Glomerular endothelial cell (primary cell): ENCODE results near the gene TRIM50. TPM values are rescaled to one million over a fixed set of nuclear protein-coding genes. Genes with fewer than 3 reads are reported as not detected.
"Not testable (repeated sequence)": the region's sequence is repeated elsewhere in the genome, so short reads cannot be mapped to it uniquely, and the experiment has no call there.

ENCODE experiments used
- DNase-seq: peaks from one replicate; pipeline ENCODE4 v3.0.0-alpha.2; 2011; ENCODE audit warnings: low read depth, low spot score; ENCODE audit errors: extremely low read depth
- total RNA-seq: library from RNA; depleted of rRNA; stranded (reverse); fragments of >200 nt; gene quantifications from 2 replicates; pipeline ENCODE4 v1.2.3, GENCODE V29; 2015

TRIM50 gene
- total RNA-seq, 1 donor from 2014 or later, result not detected

DNA sequence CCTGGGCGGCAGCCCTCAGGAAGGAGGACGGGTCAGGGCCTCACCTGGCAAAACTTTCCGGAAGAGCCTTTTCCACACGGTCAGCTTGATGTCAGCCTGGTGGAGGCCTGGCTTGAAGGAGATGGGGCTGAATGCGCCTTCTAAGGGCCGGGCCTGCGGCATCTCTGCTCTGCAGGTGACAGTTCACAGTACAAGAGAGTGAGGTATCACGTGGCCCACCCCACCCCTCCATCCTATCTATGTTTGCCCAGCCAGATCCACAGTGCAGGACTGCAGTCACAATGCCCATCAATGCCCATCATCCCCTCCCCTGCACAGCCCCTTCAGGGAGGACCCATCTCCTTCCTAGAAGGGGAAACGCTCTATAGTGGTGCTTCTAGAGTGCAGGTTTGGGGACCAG, 11.4 kb downstream of the TRIM50 start:
- DNase-seq, result no peak

- no peak for DNase-seq
Measured at GRCh38 chr7:73314271-73314670, 13.6 kb downstream of the TRIM50 start.

GRCh38 chr7:73313521-73313906, 14.4 kb downstream of the TRIM50 start:
- no peak for DNase-seq

GRCh38 chr7:73312831-73313520, 14.9 kb downstream of the TRIM50 start:
- no peak for DNase-seq

DNA sequence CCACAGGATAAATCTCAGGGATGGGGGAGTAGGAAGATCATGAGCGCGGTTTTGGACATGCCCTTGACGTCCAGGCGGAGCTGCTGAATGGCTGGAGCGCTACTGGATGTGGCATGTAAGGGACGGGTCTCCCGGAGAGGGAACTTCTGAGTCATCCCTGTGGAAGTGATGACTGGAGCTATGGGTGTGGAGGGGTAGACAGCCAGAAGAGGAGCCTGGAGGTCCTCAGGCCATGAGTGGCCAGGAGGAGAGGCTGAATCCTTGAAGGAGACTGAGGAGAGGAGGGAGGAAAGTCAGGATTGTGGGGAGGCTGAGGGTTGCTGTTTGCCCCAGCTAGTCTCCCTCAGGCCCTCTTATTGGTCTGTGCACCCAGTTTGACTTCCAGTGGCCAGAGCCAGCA, 16.5 kb downstream of the TRIM50 start:
- DNase-seq, result not testable (repeated sequence)

DNA sequence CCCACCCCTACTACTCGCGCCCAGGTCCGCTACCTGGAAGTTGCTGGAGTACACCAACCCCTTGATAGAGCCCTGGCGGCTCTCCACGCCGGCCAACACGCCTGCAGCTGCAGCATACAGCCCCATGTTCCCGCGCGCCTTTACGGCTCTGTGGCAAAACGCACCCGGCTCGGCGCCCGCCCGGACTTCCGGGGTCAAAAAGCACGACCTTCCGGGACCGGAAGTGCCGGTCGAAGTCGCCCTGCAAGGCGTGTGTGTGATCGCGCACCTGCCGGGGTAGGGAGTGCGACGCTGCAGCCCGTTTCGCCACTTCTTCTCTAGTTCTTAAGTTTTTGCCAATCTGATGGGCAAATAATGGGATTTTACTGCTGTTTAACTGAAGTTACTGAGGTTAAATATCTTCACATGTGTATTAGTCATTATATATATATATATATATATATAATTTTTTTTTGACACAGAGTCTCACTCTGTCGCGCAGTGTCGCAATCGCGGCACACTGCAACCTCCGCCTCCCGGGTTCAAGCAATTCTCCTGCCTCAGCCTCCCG, 19.1 kb downstream of the TRIM50 start, which contains the start of gene NSUN5:
Gene NSUN5 (minus strand): TSS at position 162 of the 550 bp plus-strand sequence. CDS start 36 bp downstream, at position 126.
- no peak for DNase-seq

- no peak for DNase-seq
Measured at GRCh38 chr7:73308074-73308664, 19.7 kb downstream of the TRIM50 start.

- no peak for DNase-seq
Measured at GRCh38 chr7:73307436-73307835, 20.4 kb downstream of the TRIM50 start.

DNA sequence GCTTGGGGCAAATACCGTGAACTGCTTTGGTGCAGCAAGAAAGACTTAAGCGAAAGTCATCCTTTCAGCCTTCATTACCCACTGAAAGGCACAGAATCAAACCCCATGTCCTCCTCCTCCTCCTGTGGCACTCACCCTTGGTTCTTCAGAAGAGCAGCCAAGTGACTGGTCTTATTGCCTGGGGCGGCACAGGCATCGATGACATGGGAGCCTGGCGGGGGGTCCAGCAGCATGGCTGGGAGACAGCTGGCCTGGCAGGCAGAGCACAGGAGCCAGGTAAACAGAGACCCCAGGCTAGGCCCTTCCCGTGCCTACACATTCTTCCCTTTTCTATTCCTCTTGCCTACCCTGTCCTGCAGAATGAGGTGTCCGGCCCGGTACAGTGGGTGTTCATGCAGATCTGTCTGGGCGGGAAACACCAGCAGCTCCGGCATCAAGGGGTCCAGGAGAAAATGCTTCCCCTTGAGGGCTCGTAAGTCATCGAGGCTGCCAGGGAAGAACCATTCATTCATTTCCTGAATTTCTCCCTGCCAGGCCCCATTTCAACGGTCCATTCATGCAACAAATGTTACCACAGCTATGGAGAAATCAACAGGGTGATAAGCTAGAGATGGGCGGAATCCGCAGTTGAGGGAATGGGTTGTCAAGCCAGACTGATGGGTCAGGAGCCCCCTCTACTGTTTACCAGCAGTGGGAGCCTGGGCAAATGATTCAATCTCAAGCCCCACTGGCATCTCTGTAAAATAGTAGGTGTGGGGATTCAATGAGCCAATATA, 23.1 kb downstream of the TRIM50 start:
- DNase-seq, result not testable (repeated sequence)

DNA sequence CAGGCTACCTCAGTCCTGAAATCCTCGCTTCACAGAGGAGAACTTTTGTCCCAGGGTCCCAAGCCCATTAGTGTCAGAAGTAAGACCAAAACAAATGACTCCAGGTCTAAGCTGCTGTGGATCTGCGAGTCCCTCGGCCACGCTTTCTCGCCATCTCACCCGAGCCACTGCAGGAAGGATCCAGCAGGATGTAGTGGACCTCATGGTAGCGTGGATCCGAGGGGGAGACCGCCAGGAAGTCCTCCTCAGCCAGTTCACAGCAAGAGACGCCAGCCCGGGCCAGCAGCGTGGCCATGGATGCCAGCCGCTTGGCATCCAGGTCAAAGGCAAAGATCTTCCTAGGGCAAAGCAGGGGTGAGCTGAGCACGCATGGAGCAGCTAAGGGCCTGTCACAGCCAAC, 23.8 kb downstream of the TRIM50 start:
- DNase-seq, result no peak

DNA sequence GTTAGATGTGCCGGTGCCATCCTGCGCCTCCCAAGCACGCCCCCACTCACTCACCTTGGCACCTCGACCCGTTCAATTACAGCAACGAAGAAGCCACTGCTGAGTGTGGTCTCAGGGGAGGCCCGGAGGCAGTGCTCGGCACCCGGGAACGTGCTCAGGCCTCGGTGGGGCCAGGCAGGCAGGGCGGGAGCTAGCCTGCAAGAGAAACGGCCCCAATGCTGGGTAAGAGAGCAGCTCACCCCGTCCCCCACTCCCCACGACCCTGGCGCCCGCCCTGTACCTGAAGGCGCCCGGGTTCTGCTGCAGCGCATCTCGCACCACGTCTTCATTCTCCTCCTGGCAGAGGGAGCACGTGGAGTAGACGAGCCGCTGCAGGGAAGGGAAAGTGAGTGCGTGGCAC, 24.3 kb downstream of the TRIM50 start:
- no peak for DNase-seq

GRCh38 chr7:73302846-73303245, 25.0 kb downstream of the TRIM50 start:
- not testable (repeated sequence) for DNase-seq

- not testable (repeated sequence) for DNase-seq
Measured at GRCh38 chr7:73301108-73301507, 26.8 kb downstream of the TRIM50 start.

DNA sequence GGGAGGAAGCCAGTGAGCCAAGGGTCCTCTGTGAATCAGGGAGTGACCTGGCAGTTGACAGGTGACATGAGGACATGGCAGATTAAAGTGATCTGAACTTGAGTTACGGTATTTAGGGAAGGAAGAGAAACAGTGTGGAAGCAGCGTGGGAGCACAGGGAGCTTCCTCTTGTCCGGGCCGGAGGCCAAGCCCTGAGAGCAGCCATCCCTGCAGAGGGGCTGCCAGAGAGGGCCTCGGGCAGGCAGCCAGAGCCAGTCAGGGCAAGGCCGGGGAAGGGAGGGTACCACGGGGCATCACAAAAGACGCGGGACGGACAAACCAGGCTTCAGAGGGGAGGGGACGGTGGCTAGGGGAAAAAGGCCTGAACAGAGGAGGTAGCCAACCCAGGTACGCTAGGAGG, 28.1 kb downstream of the TRIM50 start:
- DNase-seq, result not testable (repeated sequence)

DNA sequence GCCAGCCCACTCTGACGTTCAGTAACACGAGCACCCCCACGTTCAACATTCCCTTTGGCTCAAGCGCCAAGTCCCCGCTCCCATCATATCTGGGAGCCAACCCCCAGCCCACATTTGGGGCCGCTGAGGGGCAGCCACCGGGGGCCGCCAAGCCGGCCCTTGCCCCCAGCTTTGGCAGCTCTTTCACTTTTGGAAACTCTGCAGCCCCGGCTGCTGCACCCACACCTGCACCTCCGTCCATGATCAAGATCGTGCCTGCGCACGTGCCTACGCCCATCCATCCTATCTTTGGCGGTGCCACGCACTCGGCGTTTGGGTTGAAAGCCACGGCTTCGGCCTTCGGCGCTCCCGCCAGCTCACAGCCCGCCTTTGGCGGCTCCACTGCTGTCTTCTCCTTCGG, 30.2 kb downstream of the TRIM50 start:
- not testable (repeated sequence) for DNase-seq

- DNase-seq, result not testable (repeated sequence)
Measured at GRCh38 chr7:73297235-73297634, 30.6 kb downstream of the TRIM50 start.

DNA sequence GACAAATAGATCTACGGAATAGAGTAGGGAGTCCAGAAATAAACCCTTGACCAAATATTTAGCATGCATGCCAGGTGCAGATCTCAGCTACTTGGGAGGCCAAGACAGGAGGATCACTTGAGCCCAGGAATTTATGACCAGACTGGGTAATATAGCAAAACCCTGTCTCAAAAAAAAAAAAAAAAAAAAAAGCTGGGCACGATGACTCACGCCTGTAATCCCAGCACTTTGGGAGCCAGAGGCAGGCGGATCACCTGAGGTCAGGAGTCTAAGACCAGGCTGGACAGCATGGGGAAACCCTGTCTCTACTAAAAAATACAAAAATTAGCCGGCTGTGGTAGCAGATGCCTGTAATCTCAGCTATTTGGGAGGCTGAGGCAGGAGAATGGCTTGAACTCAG, 50.7 kb downstream of the TRIM50 start:
- DNase-seq, result not testable (repeated sequence)

DNA sequence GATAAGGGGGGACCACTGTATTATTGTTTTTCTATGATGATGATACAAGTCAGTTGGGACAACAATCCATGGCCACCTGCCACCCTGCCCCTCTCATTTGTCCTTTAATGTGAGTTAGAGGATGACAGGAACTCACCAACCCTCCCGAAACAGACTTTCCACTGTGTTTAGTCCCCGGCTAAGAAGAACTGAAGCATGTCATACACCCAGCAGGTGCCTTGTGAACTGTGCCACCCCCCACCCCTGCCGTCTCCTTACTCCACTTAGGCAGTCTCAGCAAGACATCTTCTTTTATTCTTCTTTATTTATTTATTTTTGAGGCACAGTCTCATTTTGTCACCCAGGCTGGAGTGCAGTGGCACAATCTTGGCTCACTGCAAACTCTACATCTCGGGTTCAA, 60.1 kb downstream of the TRIM50 start:
- DNase-seq, result not testable (repeated sequence)

DNA sequence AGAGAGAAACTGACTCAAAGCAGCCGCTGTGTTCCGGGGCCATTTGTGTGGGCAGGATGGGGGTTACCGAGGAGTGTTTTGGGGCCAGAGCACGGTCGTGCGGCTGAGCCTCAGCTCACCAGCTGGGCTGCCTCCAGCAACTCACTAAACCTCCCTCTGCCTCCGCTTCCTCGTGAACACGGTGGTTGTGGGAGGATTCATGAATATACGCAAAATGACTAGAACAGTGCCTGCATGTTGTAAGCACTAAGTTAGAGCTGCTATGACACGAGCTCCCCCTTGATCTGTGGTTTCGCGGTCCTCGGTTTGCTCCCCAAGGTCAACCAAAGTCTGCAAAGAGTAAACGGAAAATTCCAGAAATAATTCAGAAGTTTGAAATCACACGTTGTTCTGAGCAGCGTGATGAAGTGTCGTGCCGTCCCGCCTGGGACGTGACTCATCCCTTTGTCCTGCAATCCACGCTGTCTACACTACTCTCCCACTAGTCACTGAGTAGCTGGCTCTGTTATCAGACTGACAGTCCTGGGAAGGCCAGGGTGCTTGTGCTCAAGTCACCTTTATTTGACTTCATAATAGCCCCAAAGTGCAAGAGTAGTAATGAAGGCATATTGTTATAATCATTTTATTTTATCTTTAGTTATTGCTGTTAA, 61.0 kb downstream of the TRIM50 start:
- DNase-seq, result not testable (repeated sequence)
